GM08714 (cell line): ENCODE results near the gene SDK1.

ENCODE experiments used
- H3K4me3 ChIP-seq: fragments of 200-500 bp; sonication (Bioruptor generic); 2 replicates; pipeline ENCODE4 v1.5.1; 2014; ENCODE audit warnings: mild to moderate bottlenecking, low read length, inconsistent platforms
- ZNF274 ChIP-seq: IDR thresholded peaks from 2 replicates; pipeline ENCODE4 v1.6.1; 2012; ENCODE audit warnings: mild to moderate bottlenecking, low read depth, low read length

The SDK1 gene

DNA sequence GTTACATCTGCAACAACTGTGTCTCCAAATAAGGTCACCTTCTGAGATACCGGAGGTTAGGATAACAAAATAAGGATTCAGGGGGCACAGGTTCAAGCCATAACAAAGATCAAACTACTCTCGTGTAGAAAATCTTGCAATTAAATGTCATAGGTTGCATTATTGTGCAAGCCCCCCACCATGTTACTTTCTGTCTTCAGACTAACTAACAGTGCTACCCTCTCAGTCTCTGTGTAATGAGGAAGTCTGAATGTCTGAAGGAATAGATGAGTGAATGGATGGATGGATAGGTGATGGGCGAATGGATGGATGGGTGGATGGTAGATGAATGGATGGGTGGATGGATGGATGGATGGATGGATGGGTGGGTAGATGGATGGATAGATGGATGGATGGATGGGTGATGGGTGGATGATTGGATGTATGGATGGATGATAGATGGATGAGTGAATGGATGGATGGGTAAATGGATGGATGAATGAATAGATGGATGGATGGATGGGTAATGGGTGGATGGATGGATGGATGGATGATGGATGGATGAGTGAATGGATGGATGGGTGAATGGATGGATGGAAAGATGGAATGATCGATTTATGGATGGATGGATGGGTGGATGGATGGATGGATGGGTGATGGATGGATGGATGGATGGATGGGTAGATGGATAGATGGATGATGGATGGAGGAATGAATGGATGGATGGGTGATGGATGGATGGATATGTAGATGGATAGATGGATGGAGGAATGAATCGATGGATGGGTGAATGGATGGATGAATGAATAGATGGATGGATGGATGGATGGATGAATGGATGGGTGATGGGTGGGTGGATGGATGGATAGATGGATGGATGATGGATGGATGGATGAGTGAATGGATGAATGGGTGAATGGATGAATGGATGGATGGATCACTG lies 823.8 kb downstream of the SDK1 start:
- no peak overlapping the region for H3K4me3 ChIP-seq
- no peak for TF ChIP-seq ZNF274

DNA sequence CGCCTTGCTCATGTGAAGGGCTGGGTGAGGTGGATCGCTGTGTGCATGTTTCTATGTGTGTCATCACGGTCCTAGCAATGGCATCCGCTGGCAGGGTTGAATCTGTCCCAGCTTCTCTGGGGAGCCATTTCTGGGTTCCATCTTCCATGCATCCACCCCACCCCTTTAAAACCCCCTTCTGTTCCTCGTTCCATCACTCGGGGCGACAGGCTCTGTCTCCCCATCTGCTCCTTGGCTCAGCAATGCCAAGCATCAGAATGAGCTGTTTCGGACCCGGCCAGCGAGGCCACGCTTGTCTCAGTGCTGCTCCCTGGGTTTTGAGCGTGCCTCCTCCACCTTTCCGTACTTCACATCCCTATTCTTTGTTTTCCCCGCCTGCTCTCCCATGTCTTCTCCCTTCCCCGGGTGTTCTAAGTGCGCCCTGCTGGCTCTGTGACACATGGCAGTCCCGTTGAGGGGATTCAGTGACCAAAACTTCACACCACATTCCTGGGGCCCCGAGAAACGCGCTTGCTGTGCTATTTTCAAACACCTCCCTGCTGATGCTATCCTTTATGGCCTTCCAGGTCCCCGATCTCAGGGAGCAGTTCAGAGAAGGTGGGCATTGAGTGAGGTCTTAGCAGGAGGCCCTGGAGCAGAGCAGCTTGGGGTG lies 827.0 kb downstream of the SDK1 start:
- no peak overlapping the region for H3K4me3 ChIP-seq
- TF ChIP-seq ZNF274 = no peak

DNA sequence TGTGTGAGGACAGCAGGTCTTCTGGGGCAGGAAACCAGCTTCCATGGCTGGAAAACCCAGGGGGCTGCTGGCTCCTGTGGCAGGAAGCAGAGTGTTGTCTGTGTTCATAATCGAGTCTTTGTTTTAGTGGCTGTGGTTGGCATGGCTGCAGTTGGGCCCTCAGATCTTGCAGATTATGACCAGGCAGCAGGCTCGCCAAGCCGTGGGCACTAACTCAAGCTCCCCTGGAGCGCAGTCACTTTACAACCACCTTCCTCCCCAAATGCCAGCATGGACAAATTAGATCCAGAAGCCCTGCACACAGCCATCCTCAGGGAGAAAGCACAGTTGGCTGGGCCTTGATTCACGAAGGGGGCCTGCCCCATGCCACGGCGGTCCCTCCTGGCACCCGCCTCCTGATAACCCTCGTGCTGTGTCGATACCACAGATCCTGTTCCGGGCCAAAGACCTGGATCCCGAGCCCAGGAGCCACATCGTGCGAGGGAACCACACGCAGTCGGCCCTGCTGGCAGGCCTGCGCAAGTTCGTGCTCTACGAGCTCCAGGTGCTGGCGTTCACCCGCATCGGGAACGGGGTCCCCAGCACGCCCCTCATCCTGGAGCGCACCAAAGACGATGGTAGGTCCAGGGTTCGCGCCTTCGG lies 828.5 kb downstream of the SDK1 start:
- no peak overlapping the region for H3K4me3 ChIP-seq
- no peak for TF ChIP-seq ZNF274

DNA sequence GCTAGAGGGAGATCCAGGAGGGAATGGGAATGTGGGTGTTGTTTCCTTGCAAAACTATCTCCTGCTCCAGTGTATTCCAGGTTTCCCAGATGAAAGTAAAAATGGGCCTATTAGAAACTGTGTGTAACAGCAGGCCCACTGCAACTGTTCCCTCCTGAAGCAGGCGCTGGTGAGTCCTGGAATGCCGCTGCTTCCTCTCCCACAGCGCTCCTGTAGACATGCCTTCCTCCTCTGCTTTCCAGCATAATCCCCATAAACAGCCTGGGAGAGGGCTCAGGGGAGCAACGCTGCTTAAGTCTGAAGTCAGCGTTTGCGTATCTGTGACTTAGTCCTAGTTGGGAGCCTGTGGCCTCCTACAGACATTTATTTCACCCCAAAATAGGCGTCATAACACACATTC lies 830.0 kb downstream of the SDK1 start:
- H3K4me3 ChIP-seq = no peak overlapping the region
- TF ChIP-seq ZNF274 = no peak

DNA sequence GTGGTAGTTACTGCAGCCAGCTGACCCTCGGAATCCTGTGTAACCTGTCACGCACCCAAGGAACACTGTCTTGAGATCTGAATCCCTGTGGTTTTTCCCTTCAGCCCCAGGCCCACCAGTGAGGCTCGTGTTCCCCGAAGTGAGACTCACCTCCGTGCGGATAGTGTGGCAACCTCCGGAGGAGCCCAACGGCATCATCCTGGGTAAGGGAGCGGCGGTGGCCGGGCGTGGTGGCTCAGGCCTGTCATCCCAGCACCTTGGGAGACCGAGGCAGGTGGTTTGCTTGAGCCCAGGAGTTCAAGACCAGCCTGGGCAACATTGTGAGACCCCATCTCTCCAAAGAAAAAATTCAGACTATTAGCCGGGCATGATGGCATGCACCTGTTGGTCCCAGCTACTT lies 831.2 kb downstream of the SDK1 start:
- no peak for TF ChIP-seq ZNF274
- H3K4me3 ChIP-seq = no peak overlapping the region

DNA sequence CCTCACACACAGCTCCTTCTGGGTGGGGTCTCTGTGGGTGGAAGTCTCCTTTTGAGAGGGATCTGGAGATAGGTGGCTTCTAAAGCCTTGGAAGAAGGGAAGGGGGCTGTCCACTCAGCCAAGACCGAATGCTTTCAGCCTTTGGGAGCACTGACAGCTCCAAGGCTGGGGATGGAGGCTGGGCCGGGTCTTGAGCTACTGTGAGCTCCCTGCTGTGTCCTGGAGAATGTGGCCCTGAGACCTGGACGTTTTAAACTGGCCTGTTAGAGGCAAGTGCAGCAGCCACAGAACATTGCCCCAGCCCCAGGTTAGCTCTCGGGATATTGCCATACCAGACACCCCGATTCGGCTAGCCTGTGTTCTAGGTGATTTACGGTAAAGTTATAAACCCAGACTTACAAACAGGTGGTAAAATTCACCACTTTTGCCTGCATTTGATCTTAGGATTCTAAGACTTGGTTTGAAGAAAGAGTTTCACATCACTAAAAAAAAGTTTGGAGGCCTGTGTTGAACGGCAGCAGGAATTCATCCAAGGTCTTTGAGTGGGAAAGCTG lies 832.5 kb downstream of the SDK1 start:
- H3K4me3 ChIP-seq = no peak overlapping the region
- TF ChIP-seq ZNF274 = no peak

DNA sequence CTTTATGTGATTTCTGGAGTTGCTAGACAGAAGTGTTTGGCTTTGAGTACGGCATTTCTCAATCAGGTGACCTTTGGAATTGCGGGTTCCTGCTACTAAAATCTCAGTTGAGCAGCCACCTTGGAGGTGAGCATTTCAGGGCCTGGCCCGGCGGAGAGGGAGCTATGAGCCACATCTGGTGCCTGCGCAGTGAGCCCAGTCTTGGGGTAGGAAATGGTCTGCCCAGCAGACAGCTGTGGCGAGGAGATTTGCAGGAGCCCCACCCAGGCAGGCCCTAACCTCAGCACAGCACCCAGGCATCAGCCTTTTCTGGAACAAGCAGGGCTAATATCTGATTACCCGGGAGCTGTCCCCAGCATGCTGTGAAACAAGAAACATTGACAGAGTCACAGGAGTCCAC lies 833.2 kb downstream of the SDK1 start:
- TF ChIP-seq ZNF274 = no peak
- no peak overlapping the region for H3K4me3 ChIP-seq

DNA sequence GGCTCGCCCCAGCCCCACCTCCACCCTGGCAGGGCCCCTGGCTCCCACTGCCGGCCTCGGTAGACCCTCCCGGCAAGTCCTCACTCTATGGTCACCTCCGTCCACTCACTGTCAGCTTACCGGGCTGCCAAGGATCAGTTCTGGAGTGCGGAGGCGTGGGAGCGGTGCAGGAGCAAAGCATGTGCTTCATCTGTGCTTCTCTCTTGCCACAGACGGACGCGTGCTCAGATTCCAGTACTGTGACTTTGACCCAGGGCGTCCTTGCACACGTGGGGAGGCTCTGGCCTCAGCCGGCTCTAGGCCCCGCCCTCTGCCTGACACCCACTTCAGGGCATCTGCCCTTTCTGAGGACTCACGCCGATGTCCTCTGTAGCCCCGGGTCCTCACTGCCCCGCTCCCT lies 833.6 kb downstream of the SDK1 start:
- TF ChIP-seq ZNF274 = no peak
- H3K4me3 ChIP-seq = no peak overlapping the region

DNA sequence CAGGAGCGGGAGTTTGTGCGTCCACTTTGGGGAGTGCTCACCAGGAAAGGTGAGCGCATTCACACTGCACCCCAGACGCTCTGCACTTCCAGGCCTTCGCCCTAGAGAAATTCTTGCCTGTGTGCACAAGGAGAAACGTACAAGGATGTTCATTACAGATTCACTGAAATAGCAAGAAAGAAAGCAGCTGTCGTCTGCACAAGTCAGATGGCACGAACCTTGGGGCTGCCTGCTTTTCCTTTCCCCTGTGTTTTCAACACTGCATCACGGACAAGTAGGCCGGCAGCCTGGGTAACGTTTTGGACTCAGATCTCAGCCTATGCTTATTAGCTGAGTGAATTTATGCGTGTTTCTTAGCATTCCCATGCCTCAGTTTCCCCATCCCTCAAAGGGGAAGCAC lies 834.2 kb downstream of the SDK1 start:
- no peak for TF ChIP-seq ZNF274
- no peak overlapping the region for H3K4me3 ChIP-seq

DNA sequence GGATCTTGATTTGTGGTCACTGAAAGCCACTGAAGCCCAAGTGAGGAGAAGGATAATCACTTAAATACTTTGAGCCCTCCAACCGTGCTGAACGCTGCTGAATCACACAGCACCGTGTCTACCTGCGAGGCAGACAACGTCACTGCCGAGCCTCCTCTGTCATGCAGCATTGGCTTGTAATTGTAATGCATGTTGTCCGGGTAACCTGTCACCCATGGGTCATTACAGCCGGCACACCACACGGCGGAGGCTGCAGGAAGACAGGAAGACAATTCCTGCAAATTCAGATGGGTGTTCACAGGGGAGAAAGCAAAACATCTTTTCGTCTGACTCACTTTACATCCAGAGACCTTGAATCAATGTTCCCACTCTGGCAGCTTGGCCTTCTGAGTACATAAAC lies 835.0 kb downstream of the SDK1 start:
- TF ChIP-seq ZNF274 = no peak
- no peak overlapping the region for H3K4me3 ChIP-seq

DNA sequence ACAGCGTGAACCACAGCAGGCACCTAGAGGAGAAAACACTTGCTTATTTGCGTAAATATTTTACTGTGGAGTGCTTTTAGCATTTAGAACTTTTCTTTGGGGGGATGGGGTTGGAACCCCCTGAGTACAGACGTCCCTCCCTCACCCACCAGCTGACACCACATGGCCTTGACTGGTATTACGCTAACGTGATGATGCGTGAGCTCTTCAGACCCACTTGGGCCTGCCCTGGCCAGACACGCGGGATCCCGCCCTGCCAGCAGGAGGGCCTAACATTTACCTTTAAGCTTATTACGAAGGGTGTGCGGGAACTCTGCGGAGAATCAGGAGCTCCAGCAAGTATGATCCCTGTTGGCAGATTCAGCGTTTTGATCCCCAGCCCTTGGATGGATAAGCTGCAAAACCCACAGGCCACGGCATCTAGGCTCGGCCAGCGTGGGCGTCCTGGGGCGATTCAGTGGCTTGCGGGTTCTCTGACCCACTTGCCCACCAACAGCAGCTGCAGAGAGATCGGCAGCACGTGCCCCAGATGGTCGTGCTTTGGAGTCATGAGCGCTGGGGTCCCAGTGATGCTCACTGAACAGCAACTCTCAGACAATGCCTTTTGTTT lies 835.6 kb downstream of the SDK1 start:
- H3K4me3 ChIP-seq = no peak overlapping the region
- TF ChIP-seq ZNF274 = no peak

DNA sequence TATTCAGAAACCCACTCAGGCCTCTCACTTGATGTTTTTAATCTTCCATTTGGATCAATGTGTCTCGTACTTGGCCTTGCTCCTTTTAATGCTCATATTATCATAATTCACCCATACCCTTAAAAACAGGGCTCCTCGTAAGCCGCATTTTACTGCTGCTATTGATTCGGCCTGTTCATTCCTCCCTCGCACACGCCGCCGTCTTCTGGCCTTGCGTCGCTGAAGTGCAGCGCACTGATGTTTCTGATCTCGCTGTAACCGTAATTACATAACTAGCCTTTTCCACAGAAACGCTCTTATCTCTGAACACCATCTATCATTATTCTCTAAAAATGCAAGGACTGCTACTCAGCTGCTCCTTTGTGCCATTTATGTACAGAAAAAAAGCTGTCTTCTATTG lies 836.5 kb downstream of the SDK1 start:
- TF ChIP-seq ZNF274 = no peak

DNA sequence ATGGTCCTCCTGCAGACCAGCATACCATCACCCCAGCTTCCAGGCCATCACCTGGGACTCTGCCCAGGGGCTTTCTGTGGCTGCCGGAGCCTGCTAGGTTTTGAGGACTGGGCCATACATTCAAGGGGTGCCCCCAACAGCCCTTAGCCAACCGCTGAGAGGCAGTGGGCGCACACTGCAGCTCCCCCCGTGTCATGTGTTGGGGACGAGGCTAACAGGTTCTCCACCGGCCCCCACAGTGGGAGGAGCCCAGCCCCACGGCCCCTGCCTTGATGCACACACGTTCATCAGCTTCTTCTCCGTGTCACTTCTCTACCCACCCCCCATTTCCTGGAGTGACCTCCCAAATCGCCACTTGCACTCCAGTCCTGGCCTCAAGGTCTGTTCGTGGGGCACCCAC lies 837.8 kb downstream of the SDK1 start:
- TF ChIP-seq ZNF274 = no peak
- H3K4me3 ChIP-seq = no peak overlapping the region

More for the DNA sequence above, 836.5 kb downstream of the SDK1 start:
- H3K4me3 ChIP-seq = no peak overlapping the region
